ENCODE measurements around the gene NT5DC4. TPM values are rescaled to one million over a fixed set of nuclear protein-coding genes. Genes with fewer than 3 reads are reported as not detected.

Gene NT5DC4
- polyA plus RNA-seq (2012; ENCODE audit: insufficient read length, low read depth) = 3.6 TPM

GRCh38 chr2:112720785-112721184, at the start of gene NT5DC4:
Gene NT5DC4, plus strand, starts transcription at chr2:112721020. Its CDS starts 60 bp downstream, at chr2:112721080.
- no peak for TF ChIP-seq SIN3A (IDR thresholded peaks at IDR 0.05; ENCODE audit: borderline replicate concordance, insufficient read depth, low read length)
- no peak for TF ChIP-seq POLR2AphosphoS5 (IDR thresholded peaks at IDR 0.05; ENCODE audit: low read depth, low read length)
- TF ChIP-seq REST (IDR thresholded peaks at IDR 0.05; ENCODE audit: insufficient read depth in 1 of 2, low read depth in 2 of 2, low read length in 2 of 2) = no peak
- TF ChIP-seq FOXP2 (optimal IDR thresholded peaks at IDR 0.05; ENCODE audit: borderline replicate concordance, extremely low read depth, extremely low read length, insufficient read depth) = no peak

- no peak for TF ChIP-seq REST (IDR thresholded peaks at IDR 0.05; ENCODE audit: insufficient read depth in 1 of 2, low read depth in 2 of 2, low read length in 2 of 2)
- no peak for TF ChIP-seq FOXP2 (optimal IDR thresholded peaks at IDR 0.05; ENCODE audit: borderline replicate concordance, extremely low read depth, extremely low read length, insufficient read depth)
- TF ChIP-seq SIN3A (IDR thresholded peaks at IDR 0.05; ENCODE audit: borderline replicate concordance, insufficient read depth, low read length) = no peak
- TF ChIP-seq POLR2AphosphoS5 (IDR thresholded peaks at IDR 0.05; ENCODE audit: low read depth, low read length) = no peak
- no peak for TF ChIP-seq TAF1 (IDR thresholded peaks at IDR 0.05; ENCODE audit: borderline replicate concordance, insufficient read depth, low read length)
These were observed 49.0 kb upstream of the NT5DC4 start for GRCh38 chr2:112671801-112672200.

GRCh38 chr2:112673008-112673407, 47.8 kb upstream of the NT5DC4 start:
- TF ChIP-seq TAF1 (IDR thresholded peaks at IDR 0.05; ENCODE audit: borderline replicate concordance, insufficient read depth, low read length) = no peak
- no peak for TF ChIP-seq POLR2AphosphoS5 (IDR thresholded peaks at IDR 0.05; ENCODE audit: low read depth, low read length)
- TF ChIP-seq SIN3A (IDR thresholded peaks at IDR 0.05; ENCODE audit: borderline replicate concordance, insufficient read depth, low read length) = no peak

DNA sequence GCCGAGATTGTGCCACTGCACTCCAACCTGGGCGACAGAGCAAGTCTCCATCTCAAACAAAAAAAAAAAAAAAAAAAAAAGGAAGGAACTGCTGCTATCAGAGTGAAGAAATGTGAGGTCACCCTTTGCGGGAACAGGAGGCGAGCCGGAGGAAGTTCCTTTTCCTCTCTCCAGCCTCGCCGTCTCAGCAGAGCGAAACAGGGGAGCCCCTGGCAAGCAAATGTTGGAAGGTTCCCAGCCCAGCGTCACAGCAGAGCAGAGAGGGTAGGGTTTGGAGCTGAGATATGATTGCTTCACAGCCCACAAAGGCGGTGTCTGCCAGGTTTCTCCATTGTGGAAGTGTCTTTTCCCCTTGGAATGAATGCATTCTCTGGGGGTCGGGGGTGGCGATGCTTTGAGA, 46.6 kb upstream of the NT5DC4 start:
- TF ChIP-seq SIN3A (IDR thresholded peaks at IDR 0.05; ENCODE audit: borderline replicate concordance, insufficient read depth, low read length) (no peak), REST (IDR thresholded peaks at IDR 0.05; ENCODE audit: insufficient read depth in 1 of 2, low read depth in 2 of 2, low read length in 2 of 2) (no peak), POLR2AphosphoS5 (IDR thresholded peaks at IDR 0.05; ENCODE audit: low read depth, low read length) (no peak), FOXP2 (optimal IDR thresholded peaks at IDR 0.05; ENCODE audit: borderline replicate concordance, extremely low read depth, extremely low read length, insufficient read depth) (no peak), TAF1 (IDR thresholded peaks at IDR 0.05; ENCODE audit: borderline replicate concordance, insufficient read depth, low read length) (no peak)

DNA sequence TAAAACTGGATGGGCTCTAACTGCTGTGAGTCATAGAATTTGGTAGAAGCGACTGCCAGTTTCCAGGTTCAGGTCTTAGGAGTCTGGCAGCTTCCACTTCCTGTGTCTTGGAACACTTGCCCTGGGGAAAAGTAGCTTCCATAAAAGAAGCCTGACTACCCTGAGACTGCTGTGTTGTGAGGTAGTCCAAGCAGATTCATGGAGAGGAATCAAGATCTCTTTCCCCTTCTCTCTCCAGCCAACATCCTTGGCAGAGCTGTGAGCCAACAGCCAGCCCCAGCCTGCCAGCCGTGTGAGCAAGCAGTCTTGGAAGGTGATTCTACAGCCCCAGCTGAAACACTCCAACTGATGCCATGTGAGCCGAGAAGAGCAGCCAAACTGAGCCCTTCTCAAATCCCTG, 41.3 kb upstream of the NT5DC4 start:
- no peak for TF ChIP-seq POLR2AphosphoS5 (IDR thresholded peaks at IDR 0.05; ENCODE audit: low read depth, low read length)
- TF ChIP-seq FOXP2 (optimal IDR thresholded peaks at IDR 0.05; ENCODE audit: borderline replicate concordance, extremely low read depth, extremely low read length, insufficient read depth) = no peak
- no peak for TF ChIP-seq REST (IDR thresholded peaks at IDR 0.05; ENCODE audit: insufficient read depth in 1 of 2, low read depth in 2 of 2, low read length in 2 of 2)
- no peak for TF ChIP-seq SIN3A (IDR thresholded peaks at IDR 0.05; ENCODE audit: borderline replicate concordance, insufficient read depth, low read length)
- TF ChIP-seq TAF1 (IDR thresholded peaks at IDR 0.05; ENCODE audit: borderline replicate concordance, insufficient read depth, low read length) = no peak

All from PFSK-1 (cell line).